GM18520 (cell line): ENCODE data around the gene IL20.

Source experiments
- ATAC-seq: cut with Tn5 transposase; IDR thresholded peaks from one replicate; pipeline ENCODE4 v1.9.1; 2021; ENCODE audit not compliant: unreplicated experiment

IL20 gene

DNA sequence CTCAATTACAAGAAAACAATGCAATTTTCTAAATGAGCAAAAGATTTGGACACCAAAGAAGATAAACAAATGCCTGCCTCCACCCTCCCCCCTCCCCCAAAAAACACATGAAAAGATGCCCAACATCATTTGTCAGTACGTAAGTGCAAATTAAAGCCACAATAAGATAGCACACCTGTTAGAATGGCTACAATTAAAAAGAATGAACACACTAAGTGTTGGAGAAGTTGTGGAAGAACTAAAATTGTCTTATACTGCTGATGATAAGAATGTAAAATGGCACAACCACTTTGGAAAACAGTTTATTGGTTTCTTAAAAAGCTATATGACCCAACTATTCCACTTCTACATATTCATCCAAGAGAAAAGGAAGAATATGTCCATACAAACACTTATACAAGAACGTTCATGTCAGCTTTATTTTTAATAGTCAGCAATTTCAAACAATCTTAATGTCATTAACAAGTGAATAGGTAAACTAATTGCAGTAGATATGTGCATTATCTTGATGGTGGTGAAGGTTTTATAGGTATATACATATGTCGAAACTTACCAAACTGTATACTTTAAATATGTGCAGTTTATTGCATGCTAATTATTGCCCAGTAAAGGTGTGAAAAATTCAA, 10.4 kb downstream of the IL20 start:
- ATAC-seq, result no peak

DNA sequence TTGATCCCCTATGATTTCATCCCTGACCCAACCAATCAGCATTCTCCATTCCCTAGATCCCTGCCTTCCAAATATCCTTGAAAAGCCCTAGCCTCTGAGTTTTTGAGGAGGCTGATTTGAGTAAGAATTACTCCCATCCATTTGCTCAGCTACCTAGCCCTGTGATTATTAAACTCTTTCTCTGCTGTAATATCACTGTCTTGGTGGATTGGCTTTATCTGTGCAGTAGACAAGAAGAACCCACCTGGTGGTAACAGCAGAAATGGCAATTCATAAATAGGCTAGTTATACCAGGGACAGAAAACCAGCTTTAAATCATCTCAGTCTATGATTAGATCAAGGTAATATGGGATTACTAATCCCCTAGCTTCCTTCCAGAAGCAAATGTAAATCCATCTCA, 13.0 kb downstream of the IL20 start:
- no peak for ATAC-seq

DNA sequence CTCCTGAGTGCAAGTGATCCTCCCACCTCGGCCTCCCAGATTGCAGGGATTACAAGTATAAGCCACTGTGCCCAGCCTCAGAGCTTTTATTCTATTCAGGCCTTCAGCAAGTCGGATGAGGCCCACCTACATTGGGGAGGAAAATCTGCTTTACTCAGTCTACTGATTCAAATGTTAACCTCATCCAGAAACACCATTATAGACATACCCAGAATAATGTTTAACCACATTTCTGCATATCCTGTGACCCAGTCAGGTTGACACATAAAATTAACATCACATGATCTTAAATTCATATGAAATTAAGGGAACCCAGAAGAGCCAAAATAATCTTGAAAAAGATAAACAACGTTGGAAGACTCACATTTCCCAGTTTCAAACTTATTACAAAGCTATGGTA, 14.9 kb downstream of the IL20 start:
- ATAC-seq, result no peak

DNA sequence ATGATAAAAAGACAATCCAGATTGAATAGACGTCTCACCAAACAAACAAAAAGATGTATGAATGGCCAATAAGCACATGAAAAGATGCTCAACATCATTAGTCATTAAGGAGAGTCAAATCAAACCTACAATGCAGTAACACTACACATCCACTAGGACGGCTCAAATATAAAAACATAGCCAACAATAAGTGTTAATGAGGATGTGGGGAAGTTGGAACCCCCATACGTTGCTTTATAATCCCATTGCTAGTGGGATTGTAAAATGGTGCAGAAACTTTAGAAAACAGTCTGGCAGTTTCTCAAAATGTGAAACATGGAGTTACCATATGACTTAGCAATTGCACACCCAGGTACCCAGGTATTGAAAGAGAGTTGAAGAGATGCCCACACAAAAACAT, 17.1 kb downstream of the IL20 start:
- no peak for ATAC-seq

DNA sequence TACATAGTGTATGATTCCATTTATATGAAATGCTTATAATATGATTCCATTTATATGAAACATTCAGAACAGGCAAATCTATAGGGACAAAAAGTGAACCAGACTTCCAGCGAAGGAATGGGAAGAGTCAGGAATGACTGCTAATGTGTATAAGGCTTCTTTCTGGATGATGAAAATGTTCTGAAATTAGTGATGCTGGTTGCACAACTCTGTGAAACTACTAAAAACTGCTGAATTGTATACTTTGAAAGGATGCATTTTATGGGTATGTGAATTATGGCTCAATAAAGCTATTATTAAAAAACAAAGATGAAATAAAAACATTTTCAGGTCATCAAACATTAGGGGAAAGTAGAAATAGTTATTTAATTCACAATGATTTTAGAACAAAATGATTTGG, 17.7 kb downstream of the IL20 start:
- ATAC-seq, result no peak

DNA sequence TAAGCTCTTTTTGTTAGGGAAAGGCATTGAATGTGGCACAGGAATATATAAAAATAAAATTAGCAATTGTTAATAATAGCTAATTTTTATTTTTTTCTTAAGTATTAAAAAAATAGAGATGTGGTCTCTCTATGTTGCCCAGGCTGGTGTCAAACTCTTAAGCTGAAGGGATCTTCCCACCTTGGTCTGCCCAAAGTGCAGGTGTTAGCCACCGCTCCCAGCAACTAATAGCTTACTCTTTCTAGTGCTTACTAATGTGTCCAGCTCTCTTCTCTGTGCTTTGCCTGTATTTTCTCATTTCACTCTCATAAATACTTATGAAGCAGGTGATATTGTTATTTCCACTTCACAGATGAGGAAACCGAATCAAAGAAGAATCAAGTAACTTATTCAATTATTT, 18.5 kb downstream of the IL20 start:
- no peak for ATAC-seq

DNA sequence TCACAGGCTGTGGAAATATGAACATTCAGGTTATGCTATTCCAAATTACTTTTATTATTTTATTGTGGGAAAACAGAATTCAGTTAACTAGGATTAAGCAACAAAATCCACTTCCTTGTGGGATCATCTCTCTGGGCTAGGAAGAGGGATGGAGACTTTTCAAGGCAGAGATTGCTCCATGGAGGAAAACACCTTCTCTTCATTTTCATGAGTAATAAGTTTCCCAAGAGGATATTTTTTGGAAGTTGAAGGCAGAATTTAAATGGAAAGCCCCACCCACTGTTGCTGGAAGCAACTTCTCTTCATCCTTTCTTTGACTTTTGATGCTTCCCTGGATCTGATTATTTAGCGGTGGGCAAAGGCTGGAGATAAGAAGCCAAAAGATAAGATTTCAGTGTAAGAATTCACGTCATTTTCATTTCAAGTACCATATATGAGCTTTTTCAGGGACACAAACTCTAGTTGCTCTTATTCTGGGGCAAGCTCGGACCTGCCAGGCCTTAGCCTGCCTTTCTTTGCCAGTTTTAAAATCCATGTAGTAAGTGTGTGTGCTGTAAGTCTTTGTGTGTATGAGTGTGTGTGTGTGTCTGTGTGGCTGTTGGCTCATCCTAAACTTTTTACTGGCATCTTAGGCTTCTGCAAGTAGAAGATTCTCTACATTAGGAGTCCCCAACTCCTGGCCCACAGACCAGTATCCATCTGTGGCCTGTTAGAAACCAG, 20.1 kb downstream of the IL20 start:
- no peak for ATAC-seq

DNA sequence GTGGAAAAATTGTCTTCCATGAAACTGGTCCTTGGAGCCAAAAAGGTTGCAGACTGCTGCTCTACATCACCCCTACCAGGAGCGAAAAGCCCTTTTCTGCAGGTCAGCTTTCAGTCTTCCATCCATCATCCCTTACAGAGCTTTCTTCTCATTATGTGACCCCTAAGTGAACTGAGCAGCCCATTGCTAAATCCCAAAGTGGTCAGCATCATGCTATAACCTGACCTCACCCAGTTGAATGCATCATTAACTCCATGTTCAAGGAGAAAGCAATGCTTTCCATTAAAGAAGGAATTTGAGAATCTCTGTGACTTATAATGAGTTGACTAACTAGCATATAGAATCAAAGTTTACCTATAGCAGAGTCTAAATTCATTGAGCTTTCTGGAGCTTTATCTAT, 21.4 kb downstream of the IL20 start:
- no peak for ATAC-seq

DNA sequence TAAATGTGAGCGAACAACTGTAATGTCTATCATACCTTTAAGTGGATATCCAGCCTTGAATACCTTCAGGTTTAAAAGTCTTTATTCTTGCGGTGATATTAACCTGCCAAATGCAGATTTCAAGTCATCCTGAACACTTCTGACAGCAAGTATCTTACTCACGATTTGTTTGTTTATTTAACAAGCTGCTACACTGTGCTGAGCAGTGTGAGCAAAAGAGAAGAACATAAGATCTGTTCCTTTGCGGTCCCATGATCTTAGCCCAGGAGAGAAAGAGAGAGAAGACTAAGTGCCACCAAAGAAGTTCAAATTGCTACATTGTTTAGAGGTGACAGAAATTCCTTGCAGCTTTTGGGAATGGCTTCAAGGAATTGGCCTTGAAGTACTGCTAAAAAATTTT, 22.3 kb downstream of the IL20 start:
- ATAC-seq, result no peak

DNA sequence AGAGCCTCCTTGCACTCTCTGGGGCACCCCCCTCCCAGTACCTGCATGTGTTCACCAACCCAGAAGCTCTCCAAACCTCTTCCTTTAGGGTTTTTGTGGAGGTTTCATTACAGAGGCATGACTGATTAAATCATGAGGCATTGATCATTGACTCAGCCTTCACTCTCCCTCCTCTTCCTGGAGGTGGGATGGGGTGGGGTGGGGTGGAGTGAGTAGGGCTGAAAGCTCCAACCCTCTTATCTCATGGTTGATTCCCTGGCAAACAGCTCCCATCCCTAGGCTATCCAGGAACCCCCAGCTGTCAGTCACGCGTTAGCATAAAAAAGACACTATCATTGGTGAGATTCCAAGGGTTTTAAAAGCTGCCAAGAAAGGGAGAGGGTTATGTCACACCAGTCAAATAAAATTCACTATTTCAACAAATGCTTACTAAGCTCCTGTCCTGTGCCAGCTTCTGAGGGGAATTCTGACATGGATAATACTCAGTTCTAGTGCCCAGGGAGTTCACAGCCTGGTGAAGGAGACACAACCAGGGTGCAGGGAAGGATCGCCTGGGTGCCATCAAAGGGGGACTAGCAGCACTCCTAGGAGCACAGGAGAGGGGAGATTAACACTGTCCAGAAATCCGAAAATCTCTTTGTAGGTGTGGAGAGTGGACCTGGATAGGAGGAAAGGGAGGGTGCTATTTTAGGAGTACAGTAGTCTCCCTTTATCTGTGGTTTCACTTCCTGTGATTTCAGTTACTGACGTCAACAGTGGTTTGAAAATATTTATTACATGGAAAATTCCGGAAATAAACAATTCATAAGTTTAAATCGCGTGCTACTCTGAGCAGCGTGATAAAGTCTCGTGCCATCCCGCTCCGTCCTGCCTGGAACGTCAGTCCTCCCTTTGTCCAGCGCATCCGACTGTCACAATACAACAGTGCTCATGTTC, 25.0 kb downstream of the IL20 start:
- ATAC-seq, result no peak

DNA sequence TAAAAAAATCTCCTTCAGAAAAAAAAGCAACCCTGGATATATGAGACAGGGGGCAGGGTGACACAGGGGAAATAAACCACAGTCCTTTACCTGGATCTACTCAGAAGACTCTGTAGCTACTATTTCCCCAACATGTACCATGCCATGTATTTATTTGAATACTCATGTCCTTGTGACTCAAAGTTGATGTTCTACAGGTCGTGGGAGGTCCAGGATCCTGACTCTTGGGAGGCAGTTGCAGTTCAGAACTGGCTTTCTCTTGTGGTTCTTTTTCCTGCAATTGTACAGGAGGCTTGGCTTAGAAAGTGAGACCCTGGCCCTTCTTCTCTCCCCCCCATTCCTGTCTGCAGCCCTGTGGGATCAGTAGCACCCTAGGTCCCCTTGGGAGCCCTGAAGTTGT, 26.0 kb downstream of the IL20 start:
- ATAC-seq, result no peak

DNA sequence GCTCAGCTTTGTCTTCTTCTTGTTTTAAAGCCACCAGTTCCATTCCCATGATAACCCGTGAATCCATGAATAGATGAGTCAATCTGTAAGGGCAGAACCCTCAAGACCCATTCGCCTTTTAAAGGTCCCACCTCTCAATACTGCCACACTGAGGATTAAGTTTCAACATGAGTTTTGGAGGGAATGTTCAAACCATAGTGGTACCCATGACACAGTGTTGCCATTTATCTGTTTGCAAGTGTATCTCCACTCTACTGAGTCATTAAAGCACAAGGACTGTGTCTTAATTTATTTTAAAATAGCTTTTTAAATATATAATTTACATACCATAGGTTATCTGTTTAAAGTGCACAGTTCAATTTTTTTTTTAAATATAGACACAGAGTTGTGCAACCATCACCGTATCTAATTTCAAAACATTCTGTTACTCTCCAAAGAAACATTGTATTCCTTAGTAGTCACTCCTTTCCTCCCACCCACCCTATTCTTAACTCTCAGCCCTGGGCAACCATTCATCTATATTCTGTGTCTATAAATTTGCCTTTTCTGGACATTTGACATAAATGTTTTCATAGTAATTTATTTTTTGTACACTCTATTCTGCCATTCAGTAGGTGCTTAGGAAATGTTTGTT, 27.0 kb downstream of the IL20 start:
- no peak for ATAC-seq

DNA sequence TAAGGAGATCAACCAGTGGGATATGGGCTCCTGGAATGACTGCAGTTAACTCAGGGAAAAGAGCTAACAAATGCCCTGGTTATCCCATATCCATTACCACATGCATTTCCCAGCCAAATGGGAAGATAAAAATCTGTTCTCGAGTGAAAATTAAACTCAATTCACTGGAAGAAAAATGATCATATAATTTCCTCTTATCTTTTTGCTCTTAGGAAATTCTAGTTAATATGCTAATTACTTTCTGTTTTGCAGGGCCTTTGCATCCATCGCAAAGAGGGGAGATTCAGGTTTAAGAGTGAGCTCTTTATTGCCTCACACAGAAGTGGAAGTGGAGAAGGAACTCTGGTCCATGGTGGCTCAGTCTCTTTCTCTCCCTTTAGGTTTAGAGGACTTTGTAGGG, 28.0 kb downstream of the IL20 start:
- no peak for ATAC-seq

DNA sequence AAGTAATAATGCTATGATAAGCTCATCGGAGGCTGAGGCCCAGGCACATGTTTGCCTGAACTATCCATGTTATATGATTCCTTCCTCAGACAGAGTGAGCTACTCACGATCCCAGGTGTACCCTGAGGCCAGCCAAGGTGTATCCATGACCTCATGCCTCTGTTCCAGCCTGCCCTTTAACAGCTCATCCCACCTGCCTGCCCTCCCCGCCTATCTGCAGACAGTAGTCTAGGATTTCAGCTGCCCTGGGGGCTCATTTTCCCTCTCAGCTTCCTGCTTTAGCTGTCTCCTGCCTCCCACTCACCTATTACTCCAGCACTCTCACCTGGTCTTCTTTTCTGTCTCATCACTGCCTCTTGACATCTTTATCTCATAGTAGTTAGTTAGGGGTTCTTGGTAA, 29.9 kb downstream of the IL20 start:
- ATAC-seq, result no peak

DNA sequence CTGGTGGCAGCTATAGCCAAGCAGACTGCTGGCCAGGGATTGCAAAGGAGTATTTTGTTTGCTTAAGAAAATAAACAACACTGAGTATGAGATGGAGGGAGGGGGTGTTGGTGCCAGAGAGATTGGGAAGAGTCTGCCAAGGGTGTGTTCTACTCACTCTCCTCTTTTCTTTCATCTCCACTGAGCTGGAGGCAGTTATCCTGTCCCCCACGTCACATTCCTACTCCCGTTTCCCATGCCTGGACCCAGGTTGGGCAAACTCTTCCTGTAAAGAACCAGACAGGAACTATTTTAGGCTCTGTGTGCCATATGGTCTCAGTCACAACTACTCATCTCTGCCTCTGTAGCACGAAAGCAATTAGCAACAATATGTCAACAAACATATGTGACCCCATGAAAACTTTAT, 30.4 kb downstream of the IL20 start:
- no peak for ATAC-seq

DNA sequence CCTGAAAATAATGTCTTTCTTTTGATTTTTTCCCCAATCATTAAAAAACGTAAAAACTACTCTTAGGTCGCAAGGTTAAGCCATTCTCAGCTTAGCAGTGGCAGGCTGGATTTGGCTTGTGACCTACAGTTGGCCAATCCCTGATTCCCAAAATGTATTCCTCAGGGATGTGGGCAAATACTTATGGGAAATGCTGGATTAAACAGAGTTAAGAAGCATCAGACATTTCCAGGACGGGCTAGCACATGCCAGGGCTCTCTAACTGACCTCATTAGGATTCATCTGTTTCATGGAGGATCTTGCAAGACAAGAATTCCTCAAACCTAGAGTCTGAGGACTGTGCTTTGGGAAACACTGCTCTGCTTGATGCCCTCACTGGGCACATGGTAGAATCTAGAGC, 30.8 kb downstream of the IL20 start:
- no peak for ATAC-seq

DNA sequence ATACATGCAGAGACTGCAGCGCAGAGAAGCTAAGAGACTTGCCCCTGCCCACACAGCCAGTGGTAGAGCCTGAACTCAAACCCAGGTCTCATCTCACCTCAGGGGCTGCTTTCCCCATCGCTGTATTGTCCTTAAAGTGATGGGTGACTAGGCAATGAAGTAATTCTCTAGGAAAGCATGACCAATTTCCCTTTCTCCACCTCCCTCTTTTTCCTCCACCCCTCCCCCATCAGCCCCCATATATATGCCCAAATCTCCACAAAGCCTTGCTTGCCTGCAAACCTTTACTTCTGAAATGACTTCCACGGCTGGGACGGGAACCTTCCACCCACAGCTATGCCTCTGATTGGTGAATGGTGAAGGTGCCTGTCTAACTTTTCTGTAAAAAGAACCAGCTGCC, 31.8 kb downstream of the IL20 start, which contains the start of gene IL24:
TSS of gene IL24 (plus strand) at position 269 of the 400 bp plus-strand sequence. CDS start 390 bp downstream, outside the sequence.
- no peak for ATAC-seq

DNA sequence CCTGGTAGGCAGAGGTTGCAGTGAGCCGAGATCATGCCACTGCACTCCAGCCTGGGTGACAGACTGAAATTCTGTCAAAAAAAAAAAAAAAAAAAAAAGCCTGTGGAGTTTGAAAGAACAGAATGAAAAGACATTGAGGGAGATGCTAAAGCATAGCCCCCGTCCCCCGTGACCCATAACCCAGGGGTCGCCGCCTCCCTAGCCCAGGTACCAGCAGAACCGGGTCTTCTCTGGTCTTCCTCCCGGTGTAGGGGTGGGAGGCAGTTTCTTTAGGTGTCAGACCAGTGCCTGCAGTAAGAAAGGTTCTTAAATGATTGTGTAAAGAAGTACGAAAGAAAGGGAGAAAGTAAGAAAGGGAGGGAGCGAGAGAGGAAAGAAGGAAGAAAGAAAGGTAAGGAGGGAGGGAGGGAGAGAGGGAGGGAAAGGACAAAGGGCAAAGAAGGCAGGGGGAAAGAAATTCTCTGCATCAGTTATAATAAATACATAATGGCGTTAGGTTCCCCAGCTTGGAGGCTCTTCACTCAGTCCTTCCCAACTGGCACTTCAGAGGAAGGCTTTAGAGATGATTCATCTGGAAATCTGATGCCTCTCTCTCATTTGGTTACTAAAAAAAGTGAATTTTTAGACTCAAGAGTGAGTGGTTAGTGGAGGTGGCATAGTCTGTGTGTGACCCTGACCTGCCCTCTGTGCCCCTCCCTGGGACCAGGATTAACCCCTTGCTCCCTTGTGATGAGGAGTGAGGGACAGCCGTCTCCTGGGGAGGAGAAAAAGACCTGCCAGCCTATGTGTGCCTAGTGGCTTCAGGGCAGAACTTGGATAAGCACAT, 32.9 kb downstream of the IL20 start:
- ATAC-seq, result no peak

DNA sequence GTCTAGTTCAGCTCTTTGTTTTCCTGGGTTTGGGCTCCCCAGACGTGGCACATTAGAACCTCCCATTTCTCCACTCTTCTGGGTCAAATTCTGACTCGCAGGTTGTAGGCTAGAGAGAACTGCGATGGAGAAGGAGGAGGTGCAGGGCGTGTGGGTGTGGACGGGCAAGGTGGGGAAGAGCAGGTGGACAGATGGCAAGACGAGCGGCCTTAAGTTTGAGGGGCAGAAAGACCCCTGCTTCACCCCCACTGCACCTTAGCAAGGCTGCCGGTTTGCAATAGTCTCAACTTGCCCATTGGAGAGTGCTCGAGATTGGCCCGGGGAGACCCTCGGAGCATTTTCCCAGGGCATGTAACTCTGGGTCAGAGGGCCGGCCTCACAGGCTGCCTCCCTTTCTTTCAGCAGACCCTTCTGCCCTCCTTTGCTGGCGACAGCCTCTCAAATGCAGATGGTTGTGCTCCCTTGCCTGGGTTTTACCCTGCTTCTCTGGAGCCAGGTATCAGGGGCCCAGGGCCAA, 33.5 kb downstream of the IL20 start:
- no peak for ATAC-seq

DNA sequence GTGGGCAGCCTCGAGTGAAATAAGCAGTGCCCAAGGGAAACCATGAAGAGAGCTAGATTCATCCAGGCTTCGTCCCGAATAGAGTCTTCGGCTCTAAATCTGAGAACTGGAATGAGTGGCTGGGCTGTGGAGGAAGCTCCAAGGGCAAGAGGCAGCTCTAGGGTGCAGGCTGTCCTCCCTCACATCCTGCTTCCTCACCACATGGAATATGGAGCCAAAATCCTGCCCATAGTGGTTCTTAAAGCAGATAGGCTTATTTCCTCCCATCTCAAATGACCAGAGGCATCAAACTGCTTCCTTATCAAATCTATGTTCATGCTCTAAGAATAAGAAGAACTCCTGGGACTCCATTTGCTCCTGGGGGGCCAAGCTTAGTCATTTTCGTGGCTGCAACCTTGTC, 34.3 kb downstream of the IL20 start:
- no peak for ATAC-seq
